ENCODE results near the gene OR2M7. TPM values are rescaled to one million over a fixed set of nuclear protein-coding genes. Genes with fewer than 3 reads are reported as not detected.

Gene OR2M7
- total RNA-seq: not detected in 2 replicates

GRCh38 chr1:248324468-248324867 lies at the start of gene OR2M7:
Gene OR2M7, minus strand, starts transcription at chr1:248324568. Its CDS starts 0 bp downstream, at chr1:248324568.

GRCh38 chr1:248361121-248361715 lies 36.9 kb upstream of the OR2M7 start, which contains the start of gene OR2T4:
Gene OR2T4, plus strand, starts transcription at chr1:248361665. Its CDS starts 0 bp downstream, at chr1:248361665.

DNA sequence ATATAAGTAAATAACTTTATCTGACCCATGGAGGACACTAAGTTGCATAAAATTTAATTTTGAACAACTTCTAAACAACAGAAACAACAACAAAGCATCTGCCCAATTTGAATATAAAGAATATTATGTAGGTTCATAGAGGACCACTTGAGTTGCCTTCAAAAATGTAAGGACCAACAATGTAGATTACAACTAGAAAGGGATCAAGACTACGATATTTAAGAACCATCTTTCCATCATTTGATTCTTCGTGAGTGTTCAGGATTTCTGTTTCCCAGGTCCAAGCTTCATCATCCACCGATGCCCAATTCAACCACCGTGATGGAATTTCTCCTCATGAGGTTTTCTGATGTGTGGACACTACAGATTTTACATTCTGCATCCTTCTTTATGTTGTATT lies 24.1 kb upstream of the OR2M7 start, which contains the start of gene OR14C36:
Gene OR14C36, plus strand, starts transcription at position 301 of the 400 bp plus-strand sequence. Its CDS starts 0 bp downstream, at position 301.

DNA sequence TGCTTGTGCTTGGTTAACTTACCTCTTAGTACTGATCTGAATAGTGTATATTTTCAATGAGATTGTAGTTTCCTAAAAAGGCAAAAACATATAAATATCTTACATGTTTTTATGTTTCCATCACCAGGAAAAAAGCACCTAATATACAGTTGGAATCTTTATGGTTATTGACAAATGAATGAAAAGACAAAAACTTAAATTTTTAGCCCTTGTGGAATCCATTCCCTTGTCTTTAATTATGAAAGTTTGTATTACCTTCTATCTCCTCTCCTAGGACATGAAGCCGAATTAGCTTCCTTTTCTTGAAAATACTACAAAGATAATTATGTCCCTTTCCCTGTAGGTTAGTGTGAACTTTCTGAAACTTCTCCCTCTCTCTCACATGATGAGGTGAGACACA lies 21.0 kb downstream of the OR2M7 start, which contains the start of gene OR2T12:
Gene OR2T12, minus strand, starts transcription at position 101 of the 400 bp plus-strand sequence. CDS start 7,846 bp downstream, outside the sequence.

DNA sequence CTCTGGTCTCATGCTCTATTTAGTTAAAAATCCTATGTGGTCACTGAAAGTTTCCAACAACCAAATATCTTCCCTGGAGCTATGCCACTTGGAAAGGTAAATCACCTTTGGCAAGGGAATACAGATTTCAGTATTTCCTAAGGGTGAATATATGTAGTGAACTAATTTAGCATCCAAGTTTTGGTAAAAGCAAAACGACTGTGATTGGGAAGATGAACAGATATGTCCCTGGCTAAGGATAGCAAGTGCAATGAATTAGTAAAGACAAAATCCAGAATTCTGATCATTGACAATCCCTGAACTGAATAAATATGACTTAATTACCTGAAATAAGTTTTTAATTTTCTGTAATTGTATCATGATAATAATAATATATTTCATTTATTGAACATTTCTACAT lies 46.5 kb downstream of the OR2M7 start, which contains the start of gene OR2T33:
Gene OR2T33, minus strand, starts transcription at position 101 of the 400 bp plus-strand sequence. CDS start 4,162 bp downstream, outside the sequence.

Other genes with a start within 250 kb of the OR2M7 start
- not detected in 2 replicates for gene OR2L13, start 229.4 kb downstream of the OR2M7 start, total RNA-seq
- gene OR2M5, start 179.4 kb downstream of the OR2M7 start, total RNA-seq: not detected in 2 replicates
- gene OR2M2, start 149.7 kb downstream of the OR2M7 start, total RNA-seq: not detected in 2 replicates
- not detected in 2 replicates for gene OR2M3, start 127.3 kb downstream of the OR2M7 start, total RNA-seq
- gene OR2M4, start 93.2 kb downstream of the OR2M7 start, total RNA-seq: not detected in 2 replicates
- gene OR2T33, start 46.6 kb downstream of the OR2M7 start, total RNA-seq: not detected in 2 replicates
- gene OR2T12, start 21.1 kb downstream of the OR2M7 start, total RNA-seq: not detected in 2 replicates
- not detected in 2 replicates for gene OR14C36, start 24.2 kb upstream of the OR2M7 start, total RNA-seq
- gene OR2T4, start 37.1 kb upstream of the OR2M7 start, total RNA-seq: not detected in 2 replicates
- gene OR2T6, start 51.2 kb upstream of the OR2M7 start, total RNA-seq: not detected in 2 replicates
- not detected in 2 replicates for gene OR2T1, start 78.5 kb upstream of the OR2M7 start, total RNA-seq
- gene OR2T2, start 121.1 kb upstream of the OR2M7 start, total RNA-seq: not detected in 2 replicates
- gene OR2T3, start 148.8 kb upstream of the OR2M7 start, total RNA-seq: not detected in 2 replicates
- not detected in 2 replicates for gene OR2T5, start 164.0 kb upstream of the OR2M7 start, total RNA-seq
- not detected in 2 replicates for gene OR2G6, start 183.5 kb upstream of the OR2M7 start, total RNA-seq
- not detected in 2 replicates for gene OR2T29, start 238.2 kb upstream of the OR2M7 start, total RNA-seq